GM18909 (cell line): Measurements from ENCODE around the gene MRPS35.

Source experiments
- ATAC-seq: cut with Tn5 transposase; IDR thresholded peaks from one replicate; pipeline ENCODE4 v1.9.1; 2021; ENCODE audit warnings: mild to moderate bottlenecking; ENCODE audit not compliant: unreplicated experiment, poor library complexity

MRPS35 gene

DNA sequence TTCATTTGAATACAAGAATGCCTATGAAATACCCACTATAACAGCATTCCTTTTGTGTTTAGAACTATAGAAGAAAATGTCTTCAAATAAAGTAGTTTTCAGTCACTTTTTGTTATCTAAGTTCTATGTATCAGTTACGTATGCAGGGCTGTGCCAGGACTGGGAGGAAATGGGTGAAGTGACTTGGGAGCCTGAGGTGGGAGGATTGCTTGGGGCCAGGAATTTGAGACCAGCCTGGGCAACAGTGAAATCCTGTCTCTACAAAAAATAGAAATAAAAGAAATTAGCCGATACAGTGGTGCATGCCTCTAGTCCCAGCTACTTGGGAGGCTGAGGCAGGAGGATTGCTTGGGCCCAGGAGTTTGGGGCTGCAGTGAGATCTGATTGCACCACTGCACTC, 92.3 kb downstream of the MRPS35 start:
- no peak for ATAC-seq

DNA sequence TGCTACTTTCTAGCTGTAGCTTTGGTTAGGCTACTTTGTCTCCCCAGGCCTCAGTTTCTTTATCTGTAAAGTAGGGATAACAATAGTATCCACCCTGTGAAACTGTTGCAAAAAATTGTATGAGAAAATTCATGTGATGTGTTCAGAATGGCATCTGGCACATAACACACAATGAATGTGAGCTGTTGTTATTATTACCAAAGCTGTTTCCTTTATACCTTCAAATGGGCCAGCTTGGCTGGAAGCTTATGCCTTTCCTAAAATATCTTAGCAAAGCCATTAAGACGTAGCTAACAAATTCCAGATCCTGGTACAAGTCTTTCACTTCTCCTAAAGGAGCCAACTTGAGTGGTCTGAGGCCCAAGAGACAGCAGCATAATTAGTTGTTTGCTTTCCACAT, 94.6 kb downstream of the MRPS35 start:
- no peak for ATAC-seq
